SK-N-SH (cell line): Measurements from ENCODE around the gene ADAMTS2.

Source experiments
- EZH2phosphoT487 ChIP-seq: fragments of 200-600 bp; sonication (generic); IDR thresholded peaks from 2 replicates; pipeline ENCODE4 v1.6.1; 2017; ENCODE audit warnings: low read depth, mixed run types, mild to moderate bottlenecking, antibody characterized with exemption, moderate library complexity, borderline replicate concordance
- RAD21 ChIP-seq: IDR thresholded peaks from 2 replicates; pipeline ENCODE4 v1.6.1; 2012; ENCODE audit warnings: mild to moderate bottlenecking, low read length
- TAF1 ChIP-seq: IDR thresholded peaks from 2 replicates; pipeline ENCODE4 v1.6.1; 2012; ENCODE audit warnings: low read depth, mild to moderate bottlenecking, low read length, moderate library complexity, borderline replicate concordance
- TF ChIP-seq, protein P1 (sequence below): IDR thresholded peaks from 2 replicates; pipeline ENCODE4 v1.6.1; 2012; ENCODE audit warnings: mild to moderate bottlenecking, low read depth, low read length, moderate library complexity
- TF ChIP-seq, protein P2 (sequence below): fragments of 200-600 bp; sonication (generic); IDR thresholded peaks from 2 replicates; pipeline ENCODE4 v1.6.1; 2017; ENCODE audit warnings: antibody characterized with exemption, mild to moderate bottlenecking, moderate library complexity
- TF ChIP-seq, protein P3 (sequence below): IDR thresholded peaks from 2 replicates; pipeline ENCODE4 v1.4.0; 2012; ENCODE audit warnings: low read depth
- TF ChIP-seq, protein P4 (sequence below): IDR thresholded peaks from 2 replicates; pipeline ENCODE4 v1.4.0; 2012; ENCODE audit warnings: low read depth, borderline replicate concordance

DNA sequence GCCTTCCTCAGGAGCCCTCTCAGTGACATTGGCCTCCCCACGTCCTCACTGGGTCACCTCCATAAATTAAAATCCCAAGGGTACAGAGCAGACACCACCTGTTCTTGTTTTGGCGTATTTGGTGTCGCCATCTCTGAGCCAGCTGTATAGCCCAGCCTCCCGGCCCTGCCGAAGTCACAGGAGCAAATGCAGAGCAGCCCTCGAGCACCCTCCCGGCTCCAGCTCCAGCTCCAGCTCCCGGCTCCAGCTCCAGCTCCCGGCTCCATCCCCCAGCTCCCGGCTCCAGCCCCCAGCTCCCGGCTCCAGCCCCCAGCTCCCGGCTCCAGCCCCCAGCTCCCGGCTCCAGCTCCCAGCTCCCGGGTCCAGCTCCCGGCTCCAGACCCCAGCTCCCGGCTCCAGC, 210.8 kb downstream of the ADAMTS2 start:
- TF ChIP-seq, protein P1, sequence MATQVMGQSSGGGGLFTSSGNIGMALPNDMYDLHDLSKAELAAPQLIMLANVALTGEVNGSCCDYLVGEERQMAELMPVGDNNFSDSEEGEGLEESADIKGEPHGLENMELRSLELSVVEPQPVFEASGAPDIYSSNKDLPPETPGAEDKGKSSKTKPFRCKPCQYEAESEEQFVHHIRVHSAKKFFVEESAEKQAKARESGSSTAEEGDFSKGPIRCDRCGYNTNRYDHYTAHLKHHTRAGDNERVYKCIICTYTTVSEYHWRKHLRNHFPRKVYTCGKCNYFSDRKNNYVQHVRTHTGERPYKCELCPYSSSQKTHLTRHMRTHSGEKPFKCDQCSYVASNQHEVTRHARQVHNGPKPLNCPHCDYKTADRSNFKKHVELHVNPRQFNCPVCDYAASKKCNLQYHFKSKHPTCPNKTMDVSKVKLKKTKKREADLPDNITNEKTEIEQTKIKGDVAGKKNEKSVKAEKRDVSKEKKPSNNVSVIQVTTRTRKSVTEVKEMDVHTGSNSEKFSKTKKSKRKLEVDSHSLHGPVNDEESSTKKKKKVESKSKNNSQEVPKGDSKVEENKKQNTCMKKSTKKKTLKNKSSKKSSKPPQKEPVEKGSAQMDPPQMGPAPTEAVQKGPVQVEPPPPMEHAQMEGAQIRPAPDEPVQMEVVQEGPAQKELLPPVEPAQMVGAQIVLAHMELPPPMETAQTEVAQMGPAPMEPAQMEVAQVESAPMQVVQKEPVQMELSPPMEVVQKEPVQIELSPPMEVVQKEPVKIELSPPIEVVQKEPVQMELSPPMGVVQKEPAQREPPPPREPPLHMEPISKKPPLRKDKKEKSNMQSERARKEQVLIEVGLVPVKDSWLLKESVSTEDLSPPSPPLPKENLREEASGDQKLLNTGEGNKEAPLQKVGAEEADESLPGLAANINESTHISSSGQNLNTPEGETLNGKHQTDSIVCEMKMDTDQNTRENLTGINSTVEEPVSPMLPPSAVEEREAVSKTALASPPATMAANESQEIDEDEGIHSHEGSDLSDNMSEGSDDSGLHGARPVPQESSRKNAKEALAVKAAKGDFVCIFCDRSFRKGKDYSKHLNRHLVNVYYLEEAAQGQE: no peak
- no peak for TF ChIP-seq TAF1
- TF ChIP-seq RAD21: no peak
- TF ChIP-seq, protein P2, sequence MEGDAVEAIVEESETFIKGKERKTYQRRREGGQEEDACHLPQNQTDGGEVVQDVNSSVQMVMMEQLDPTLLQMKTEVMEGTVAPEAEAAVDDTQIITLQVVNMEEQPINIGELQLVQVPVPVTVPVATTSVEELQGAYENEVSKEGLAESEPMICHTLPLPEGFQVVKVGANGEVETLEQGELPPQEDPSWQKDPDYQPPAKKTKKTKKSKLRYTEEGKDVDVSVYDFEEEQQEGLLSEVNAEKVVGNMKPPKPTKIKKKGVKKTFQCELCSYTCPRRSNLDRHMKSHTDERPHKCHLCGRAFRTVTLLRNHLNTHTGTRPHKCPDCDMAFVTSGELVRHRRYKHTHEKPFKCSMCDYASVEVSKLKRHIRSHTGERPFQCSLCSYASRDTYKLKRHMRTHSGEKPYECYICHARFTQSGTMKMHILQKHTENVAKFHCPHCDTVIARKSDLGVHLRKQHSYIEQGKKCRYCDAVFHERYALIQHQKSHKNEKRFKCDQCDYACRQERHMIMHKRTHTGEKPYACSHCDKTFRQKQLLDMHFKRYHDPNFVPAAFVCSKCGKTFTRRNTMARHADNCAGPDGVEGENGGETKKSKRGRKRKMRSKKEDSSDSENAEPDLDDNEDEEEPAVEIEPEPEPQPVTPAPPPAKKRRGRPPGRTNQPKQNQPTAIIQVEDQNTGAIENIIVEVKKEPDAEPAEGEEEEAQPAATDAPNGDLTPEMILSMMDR: no peak
- TF ChIP-seq, protein P3, sequence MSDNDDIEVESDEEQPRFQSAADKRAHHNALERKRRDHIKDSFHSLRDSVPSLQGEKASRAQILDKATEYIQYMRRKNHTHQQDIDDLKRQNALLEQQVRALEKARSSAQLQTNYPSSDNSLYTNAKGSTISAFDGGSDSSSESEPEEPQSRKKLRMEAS: no peak
- TF ChIP-seq EZH2phosphoT487: no peak
- TF ChIP-seq, protein P4, sequence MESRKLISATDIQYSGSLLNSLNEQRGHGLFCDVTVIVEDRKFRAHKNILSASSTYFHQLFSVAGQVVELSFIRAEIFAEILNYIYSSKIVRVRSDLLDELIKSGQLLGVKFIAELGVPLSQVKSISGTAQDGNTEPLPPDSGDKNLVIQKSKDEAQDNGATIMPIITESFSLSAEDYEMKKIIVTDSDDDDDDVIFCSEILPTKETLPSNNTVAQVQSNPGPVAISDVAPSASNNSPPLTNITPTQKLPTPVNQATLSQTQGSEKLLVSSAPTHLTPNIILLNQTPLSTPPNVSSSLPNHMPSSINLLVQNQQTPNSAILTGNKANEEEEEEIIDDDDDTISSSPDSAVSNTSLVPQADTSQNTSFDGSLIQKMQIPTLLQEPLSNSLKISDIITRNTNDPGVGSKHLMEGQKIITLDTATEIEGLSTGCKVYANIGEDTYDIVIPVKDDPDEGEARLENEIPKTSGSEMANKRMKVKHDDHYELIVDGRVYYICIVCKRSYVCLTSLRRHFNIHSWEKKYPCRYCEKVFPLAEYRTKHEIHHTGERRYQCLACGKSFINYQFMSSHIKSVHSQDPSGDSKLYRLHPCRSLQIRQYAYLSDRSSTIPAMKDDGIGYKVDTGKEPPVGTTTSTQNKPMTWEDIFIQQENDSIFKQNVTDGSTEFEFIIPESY: no peak
